SK-N-DZ (cell line): ENCODE results near the gene BICC1. TPM values are rescaled to one million over a fixed set of nuclear protein-coding genes. Genes with fewer than 3 reads are reported as not detected.

Experiments
- DNase-seq: peaks from one replicate; pipeline ENCODE4 v3.0.0-alpha.2; 2015; ENCODE audit warnings: low spot score
- polyA plus RNA-seq, 2 experiments: library from polyadenylated mRNA; depleted of rRNA; stranded (reverse); fragments of >200 nt; gene quantifications; 2 replicates each; pipeline ENCODE4 v1.2.3, GENCODE V29; 2014

Gene BICC1, protein sequence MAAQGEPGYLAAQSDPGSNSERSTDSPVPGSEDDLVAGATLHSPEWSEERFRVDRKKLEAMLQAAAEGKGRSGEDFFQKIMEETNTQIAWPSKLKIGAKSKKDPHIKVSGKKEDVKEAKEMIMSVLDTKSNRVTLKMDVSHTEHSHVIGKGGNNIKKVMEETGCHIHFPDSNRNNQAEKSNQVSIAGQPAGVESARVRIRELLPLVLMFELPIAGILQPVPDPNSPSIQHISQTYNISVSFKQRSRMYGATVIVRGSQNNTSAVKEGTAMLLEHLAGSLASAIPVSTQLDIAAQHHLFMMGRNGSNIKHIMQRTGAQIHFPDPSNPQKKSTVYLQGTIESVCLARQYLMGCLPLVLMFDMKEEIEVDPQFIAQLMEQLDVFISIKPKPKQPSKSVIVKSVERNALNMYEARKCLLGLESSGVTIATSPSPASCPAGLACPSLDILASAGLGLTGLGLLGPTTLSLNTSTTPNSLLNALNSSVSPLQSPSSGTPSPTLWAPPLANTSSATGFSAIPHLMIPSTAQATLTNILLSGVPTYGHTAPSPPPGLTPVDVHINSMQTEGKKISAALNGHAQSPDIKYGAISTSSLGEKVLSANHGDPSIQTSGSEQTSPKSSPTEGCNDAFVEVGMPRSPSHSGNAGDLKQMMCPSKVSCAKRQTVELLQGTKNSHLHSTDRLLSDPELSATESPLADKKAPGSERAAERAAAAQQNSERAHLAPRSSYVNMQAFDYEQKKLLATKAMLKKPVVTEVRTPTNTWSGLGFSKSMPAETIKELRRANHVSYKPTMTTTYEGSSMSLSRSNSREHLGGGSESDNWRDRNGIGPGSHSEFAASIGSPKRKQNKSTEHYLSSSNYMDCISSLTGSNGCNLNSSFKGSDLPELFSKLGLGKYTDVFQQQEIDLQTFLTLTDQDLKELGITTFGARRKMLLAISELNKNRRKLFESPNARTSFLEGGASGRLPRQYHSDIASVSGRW
- polyA plus RNA-seq (2014; cell fraction: cytosol; rRNA removed), result 2.8 and 3.1 TPM in 2 replicates
- polyA plus RNA-seq (2014; cell fraction: nucleus; rRNA removed), result 3.3 and 3.9 TPM in 2 replicates

DNA sequence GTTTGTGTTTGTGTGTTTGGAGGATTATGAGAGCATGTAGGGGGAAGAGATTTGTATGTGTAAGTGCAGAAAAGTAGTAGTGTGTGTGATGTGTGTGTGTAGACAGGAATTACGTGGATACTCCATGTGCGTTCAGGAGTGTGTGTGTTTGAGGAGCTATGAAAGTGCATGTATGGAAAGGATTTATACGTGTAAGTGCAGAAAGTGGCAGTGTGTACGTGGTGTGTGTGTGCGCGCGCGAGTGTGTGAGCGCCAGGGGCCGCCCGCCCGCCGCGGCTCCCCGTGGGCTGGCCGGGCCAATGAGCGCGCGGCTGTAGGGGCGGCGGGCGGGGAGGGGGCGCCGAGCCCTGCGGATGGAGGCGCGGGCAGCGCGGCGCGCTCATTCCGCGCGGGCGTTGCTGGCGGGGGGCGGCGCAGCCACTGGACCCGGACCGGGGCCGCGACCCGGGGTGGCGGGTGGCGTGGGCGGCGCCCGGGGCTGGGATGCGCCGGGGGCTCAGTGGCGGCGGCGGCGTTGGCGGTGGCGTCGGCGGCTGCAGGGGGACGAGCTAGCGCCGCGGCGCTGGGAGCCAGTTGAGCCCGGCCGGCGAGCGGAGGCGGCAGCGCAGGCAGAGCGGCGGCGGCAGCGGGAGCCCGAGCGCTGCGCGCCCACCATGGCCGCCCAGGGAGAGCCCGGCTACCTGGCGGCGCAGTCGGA, at the start of gene BICC1:
Gene BICC1, plus strand, starts transcription at position 382 of the 697 bp plus-strand sequence. Its CDS starts 272 bp downstream, at position 654.
- no peak for DNase-seq

DNA sequence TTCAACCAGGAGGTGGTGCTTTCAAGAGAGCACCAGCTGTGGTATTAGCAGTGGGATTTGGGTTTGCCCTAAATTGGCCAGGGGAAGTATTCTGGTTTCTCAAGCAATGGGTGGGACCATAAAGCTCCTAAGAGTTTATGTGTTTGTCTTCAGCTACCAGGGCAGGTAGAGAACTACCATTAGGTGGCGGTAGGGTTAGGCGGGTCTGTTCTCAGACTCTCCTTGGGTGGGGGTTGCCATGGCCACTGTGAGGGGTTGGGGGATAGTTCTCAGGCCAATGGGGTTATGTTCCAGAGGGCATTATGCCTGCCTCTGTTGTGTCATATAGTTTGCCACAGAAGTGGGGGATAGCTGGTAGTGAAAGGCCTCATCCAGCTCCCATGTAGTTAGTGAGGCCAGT, 47.7 kb upstream of the BICC1 start:
- DNase-seq, result no peak

DNA sequence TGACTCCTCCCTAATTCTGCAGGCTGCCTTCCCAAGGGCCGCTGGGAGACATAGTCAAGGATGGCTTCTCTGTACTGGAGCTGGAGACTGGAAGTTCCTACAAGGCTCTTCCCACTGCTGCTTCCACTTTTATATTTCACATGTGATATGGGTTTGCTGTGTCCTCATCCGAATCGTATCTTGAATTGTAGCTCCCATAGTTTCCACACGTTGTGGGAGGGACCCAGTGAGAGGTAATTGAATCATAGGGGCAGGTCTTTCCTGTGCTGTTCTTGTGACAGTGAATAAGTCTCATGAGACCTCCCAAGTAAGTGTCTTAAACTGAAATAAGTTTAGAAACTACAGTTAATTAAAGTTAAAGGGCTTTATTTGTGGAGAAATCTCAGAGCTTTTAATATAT, 47.0 kb upstream of the BICC1 start:
- no peak for DNase-seq

DNA sequence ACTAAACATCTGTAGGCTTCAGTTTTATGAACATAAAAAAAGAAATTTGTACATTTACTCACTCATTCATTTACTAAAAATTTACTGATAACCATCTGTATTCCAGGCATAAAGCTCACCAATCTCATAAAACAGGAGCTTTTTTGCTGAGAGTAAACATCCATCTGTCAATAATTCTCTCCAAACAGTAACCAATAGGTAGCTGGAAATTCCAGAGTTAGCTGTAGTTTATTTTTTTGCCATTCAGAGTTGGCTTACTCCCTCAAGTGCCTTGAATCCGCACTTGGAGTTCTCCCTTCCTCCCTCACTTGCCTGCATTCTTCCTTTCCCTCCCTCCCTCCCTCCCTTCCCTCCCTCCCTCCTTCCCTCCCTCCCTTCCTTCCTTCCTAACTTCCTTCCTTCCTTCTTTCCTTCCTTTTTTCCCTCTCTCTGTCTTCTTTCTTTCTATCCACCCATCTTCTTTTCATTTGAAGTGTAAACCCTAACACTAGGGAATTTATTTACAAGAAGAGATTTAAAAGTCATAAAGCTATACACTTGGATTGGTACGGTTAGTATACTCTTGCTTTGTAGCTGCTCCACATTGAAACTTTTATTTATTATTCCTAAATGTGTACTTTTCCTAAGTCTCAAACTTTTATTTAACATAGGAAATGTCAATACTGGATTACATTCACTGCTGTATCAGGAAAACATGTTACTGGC, 44.6 kb upstream of the BICC1 start:
- DNase-seq, result no peak

DNA sequence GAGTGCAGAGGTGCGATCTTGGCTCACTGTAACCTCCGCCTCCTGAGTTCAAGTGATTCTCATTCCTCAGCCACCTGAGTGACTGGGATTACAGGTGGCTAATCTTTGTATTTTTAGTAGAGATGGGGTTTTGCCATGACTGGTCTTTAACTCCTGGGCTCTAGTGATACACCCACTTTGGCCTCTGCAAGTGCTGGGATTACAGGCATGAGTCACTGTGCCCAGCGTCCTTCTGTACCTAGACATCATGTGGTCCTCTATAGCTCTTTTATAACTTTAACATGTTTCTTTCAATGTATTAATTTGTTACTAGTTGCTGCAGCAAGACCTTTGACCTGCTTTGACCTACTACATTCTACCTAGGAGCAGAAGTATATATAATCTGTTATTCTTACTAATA, 38.7 kb upstream of the BICC1 start:
- DNase-seq, result no peak

DNA sequence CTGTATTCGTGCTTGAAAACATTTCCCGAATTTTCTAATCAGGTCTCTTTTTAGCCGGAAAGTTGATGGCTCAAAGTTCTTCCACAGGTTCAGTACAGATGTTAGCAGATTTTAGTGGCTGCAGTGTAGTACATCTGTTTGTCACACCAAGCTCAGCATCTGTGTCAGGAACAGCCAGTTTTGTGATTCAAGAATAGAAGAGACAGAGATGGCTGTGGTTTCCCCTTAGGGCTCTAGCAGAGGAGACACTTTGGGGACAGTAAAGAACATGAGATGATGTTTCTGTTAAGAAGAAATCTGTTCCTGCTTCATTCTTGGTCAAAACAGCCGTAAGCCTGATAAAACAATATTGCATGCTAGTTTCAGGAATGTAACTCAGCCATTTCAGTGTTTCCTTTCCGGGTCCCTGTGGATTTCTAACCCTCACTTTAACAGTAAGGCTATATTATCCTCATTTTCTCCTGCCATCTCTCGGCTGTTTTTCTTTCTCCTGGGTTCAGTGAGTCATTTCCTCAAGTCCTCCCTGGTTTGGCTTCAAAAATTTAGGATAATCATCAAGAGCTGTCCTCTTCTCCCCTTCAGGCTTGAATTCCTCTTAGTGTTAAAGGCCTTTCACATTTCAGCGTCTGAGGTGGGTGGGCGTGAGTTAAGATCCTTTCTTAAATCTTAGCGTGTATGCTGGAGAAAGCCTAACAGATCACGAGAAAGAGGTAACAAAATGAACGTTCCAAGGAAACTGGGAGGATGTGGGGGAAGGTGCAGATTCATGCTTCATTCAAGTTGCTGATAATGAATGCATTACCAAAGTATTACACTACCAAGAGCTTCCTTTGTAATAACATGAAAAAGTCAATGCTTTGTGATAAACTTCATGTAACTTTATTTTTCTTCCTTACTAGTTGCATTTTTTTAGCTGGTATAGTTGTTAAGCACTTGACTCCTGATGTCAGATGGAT, 37.1 kb upstream of the BICC1 start:
- no peak for DNase-seq

DNA sequence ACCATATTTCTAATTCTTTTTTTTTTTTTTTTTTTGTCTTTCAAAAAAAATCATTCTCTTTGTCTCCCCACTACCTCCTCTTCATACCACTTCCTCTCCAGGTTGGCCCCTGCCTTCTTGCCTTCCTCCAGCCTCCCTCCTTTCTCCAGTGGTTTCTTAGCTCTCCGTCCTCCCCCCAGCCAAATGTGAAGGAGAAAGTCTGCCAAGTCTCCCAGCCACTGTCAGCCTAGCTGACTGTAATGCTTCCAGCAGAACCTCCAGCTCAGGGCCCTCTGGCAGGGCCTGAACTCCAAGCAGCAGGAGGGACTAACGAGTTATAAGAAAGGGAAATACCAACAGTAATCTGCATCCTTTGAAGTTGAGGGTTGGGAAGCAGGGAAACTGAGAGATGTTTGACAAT, 35.5 kb upstream of the BICC1 start:
- DNase-seq, result no peak

DNA sequence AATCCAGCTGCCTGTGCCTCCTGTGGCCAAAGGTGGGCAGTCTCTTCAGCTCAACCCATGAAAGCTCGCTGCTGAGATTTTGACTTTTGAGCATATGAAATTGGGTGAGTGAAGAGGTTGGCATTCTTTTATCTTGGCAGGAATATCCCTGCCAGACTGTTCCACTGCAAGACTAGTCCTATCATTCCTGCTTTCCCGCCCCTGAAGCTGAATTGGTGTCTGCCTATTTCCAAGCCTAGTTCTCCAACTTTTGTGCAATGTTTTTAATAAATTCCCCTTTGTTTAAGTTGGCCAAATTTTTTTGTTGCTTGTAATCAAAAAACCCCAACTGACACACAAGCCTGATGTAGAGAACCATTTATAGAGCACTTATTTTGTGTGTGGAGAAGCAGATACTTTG, 34.8 kb upstream of the BICC1 start:
- DNase-seq, result no peak

DNA sequence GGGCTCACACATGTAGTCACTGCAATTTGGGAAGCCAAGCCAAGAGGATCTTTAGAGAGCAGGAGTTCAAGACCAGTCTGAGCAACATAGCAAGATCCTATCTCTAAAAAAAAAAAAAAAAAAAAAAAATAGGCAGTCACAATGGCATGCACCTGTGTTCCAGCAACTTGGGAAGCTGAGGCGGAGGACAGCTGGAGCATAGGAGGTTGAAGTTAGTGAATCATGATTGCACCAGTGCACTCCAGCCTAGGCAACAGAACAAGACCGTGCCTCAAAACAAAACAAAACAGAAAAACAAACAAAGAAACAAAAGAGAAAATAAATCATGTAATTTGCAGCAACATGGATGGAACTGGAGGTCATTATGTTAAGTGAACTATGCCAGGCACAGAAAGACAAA, 33.6 kb upstream of the BICC1 start:
- no peak for DNase-seq

DNA sequence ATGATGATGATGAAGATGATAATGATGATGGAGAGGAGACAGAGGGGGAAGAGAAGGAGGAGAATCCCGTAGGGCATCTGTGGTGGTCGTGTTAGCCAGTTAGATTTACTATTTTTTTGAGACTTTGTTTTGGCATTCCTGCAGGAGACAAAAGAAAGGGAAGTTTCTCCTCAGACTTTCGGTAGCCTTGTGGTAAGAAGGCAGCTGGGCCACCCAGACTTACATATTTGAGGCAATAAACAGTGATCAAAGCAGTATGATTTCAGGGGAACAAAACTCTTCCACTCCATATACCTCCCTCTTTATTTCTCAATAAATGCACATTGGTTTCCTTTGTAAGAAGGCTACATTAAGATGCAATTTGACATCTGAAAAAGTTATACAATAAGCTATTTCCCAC, 32.4 kb upstream of the BICC1 start:
- DNase-seq, result no peak

DNA sequence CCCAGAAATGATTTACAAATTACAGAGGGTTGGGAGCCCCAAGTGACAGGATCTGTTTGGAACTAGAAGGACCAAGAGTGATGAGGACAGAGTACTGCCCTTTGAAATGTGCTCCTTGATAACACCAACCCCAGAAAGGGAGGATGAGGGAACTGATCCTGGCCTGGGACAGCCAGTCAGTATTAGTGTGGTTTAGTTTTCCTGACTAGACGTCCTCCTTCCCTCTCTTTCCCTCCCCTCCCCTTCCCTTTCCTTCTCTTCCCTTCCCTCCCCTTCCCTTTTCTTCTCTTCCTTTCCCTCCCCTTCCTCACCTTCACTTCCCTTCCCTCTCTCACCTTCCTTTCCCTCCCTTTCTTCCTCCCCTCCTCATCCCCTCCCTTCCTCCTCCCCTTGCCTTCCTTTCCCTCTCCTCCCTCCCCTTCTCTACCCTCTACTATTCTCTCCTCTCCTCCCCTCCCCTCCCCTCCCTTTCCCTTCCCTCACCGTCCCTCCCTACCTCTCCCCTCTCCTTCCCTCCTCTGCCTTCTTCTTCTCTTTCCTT, 31.0 kb upstream of the BICC1 start:
- DNase-seq, result no peak

DNA sequence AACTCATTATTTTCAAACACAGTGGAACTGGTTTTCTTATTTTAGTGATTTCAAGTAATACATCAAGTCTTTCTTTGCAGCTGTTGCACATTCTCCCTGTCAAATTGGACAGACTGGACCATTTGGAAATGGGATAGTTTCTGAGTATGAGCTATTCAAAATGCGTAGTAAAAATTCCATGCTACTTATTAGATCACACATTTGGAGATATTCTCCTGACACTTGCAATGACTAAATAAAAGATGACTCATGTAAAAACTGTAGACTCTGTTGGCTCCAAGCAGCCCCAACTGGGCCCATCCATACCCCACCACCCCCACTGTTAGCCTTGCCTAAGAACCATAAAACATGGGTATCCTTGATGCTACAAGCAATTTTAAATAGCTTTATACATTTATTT, 25.9 kb upstream of the BICC1 start:
- DNase-seq, result no peak

DNA sequence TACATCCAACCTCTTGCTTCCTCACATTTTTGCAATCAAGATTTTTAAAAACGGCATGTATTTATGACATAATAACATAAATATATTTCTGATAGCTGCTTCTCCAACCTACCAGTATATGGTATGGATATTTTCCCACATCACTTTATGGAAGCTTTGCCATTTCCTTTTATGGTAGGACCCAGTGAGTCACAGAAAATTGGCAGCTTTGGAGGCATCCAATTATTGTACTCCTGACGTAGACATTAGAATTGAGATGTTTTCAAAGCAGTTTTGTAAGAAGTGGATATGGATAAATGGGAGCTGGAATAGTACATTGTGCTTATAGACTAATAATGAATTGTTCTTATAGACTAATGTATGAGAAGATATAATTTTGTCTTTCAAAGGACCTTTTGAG, 23.8 kb upstream of the BICC1 start:
- no peak for DNase-seq

DNA sequence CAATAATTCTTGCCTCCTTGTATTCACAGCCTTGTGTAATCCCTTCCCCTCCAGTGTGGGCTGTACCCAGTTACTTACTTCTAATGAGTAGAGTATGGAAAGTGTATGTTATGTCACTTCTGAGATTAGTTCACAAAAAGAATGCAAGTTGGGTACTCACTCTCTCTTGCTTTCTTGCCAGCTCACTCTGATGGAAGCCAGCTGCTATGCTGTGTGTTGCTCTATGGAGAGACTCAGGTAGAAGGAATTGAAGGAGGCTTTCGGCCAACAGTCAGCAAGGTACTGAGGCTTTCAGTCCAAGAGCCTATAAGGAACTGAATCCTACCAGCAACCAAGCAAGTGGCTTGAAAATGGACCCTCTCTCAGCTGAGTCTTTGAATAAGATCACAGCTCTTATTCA, 9.7 kb upstream of the BICC1 start:
- DNase-seq, result no peak

DNA sequence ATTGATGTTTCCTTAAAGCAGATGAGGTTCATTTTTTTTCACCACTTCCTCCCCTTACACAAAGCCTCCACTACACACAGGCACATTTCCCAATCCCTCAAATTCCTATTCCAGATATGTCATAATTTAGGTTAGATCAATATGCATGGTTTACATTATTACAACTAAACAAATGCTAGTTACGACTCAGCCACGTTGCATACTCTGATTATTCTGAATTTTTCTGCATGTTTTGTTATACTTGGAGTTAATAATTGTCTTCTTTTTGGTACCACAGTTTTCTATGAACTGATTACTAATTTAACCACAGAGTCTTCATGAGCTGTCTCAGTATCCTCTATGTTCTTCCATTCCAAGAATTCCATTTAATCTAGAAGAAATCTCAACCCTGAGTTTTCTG, 4.4 kb upstream of the BICC1 start:
- no peak for DNase-seq

DNA sequence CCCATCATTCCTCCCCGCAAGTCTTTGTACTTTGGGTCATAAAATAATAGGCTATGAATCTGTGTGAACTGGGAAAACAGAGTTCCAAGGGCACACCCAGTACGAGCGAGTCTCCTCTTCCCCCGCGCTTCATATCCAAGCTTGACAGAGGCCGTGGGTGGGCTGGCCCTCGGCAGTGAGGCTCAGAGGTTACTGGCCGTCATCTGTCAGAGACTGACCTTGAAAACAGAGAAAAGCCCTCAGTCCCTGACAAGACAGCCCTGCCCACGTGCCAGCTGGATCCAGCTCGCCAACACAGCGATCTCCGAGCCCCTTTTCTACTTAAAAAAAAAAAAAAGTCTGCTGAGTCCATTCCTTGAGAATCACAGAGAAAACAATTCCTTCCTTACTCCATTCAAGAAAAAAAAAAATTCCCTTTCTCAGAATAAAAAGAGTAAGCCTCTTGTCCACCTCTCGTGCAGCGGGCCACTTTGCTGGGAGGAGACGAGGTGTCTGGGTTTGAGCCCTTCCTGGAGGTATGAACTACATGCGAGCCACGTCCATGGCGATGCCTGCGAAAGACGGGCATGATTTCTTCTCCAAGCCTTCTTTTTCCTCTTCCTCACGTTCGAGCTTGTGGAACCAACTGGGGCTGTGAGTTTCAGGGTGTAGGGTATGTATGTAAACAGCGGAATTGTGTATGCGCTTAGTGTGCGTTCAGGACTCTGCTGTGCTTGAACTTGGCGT, 744 bp upstream of the BICC1 start:
- DNase-seq, result peak; percentile 56

DNA sequence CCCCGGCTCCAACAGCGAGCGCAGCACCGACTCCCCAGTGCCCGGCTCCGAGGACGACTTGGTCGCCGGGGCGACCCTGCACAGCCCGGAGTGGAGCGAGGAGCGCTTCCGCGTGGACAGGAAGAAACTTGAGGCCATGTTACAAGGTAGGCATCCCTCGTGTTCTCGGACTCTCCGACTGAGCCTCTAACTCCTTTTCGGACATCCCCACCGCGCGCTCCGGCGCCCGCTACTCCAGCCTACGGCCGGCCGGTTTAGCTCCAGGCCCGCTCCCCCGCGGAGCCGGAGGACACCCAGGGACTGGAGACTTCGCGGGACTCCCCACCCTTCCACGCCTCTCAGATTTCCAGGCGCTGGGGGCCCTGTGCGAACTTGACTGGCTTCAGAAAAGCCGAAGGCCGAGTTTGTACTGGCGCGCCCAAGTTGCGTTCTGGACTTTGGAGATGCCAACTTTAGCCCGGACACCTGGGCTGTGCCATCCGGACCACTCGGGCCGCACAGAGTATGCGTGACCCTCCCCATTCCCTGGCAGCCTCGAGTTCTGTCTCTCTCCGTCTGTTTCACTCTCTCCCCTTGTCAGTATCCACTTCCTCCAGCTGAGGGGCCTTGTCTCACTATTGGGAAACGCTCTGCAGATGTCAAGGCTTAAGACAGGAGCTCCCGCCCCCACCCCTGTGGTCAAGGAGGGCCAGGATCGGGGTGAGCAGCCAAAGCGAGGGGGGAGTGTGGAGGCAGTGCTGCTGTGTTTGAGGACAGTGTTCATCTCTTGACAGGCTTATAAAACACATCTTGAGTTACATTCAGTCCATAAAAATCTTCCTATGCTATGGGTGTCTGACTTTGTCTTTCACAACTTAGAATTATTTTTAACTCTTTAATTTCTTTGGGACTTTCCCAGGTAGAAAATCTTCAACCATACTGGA, 777 bp downstream of the BICC1 start:
- DNase-seq, result peak; percentile 48
